GM19043 (cell line): ENCODE results near the gene DUSP22.

Experiments used
- ATAC-seq: cut with Tn5 transposase; IDR thresholded peaks from one replicate; pipeline ENCODE4 v1.9.1; 2021; ENCODE audit warnings: low read depth; ENCODE audit not compliant: unreplicated experiment

DUSP22 gene

GRCh38 chr6:308307-308706 lies 16.0 kb downstream of the DUSP22 start:
- ATAC-seq = no peak

- no peak for ATAC-seq
Observed at GRCh38 chr6:308768-309167, 16.5 kb downstream of the DUSP22 start.

GRCh38 chr6:309947-310346 lies 17.7 kb downstream of the DUSP22 start:
- no peak for ATAC-seq

GRCh38 chr6:310671-311070 lies 18.4 kb downstream of the DUSP22 start:
- ATAC-seq = no peak

- ATAC-seq = no peak
Observed at GRCh38 chr6:311679-312220, 19.5 kb downstream of the DUSP22 start.

GRCh38 chr6:313087-313486 lies 20.8 kb downstream of the DUSP22 start:
- no peak for ATAC-seq

- no peak for ATAC-seq
Observed at GRCh38 chr6:313917-314316, 21.6 kb downstream of the DUSP22 start.

- ATAC-seq = no peak
Observed at GRCh38 chr6:314377-314776, 22.1 kb downstream of the DUSP22 start.

- ATAC-seq = no peak
Observed at GRCh38 chr6:315226-315625, 22.9 kb downstream of the DUSP22 start.

- ATAC-seq = no peak
Observed at GRCh38 chr6:315921-316752, 23.9 kb downstream of the DUSP22 start.

GRCh38 chr6:316753-317038 lies 24.4 kb downstream of the DUSP22 start:
- no peak for ATAC-seq

GRCh38 chr6:317060-317447 lies 24.8 kb downstream of the DUSP22 start:
- ATAC-seq = no peak

GRCh38 chr6:317448-318144 lies 25.3 kb downstream of the DUSP22 start:
- ATAC-seq = no peak

- no peak for ATAC-seq
Observed at GRCh38 chr6:318243-318890, 26.1 kb downstream of the DUSP22 start.

- ATAC-seq = peak; percentile 36
Observed at GRCh38 chr6:319177-320131, 27.2 kb downstream of the DUSP22 start.

- ATAC-seq = no peak
Observed at GRCh38 chr6:320351-321157, 28.3 kb downstream of the DUSP22 start.

- ATAC-seq = no peak
Observed at GRCh38 chr6:321158-321438, 28.8 kb downstream of the DUSP22 start.

- ATAC-seq = no peak
Observed at GRCh38 chr6:321536-322258, 29.4 kb downstream of the DUSP22 start.

GRCh38 chr6:322259-322930 lies 30.1 kb downstream of the DUSP22 start:
- no peak for ATAC-seq
